Measurements from ENCODE around the gene PCDHGA7. TPM values are rescaled to one million over a fixed set of nuclear protein-coding genes. Genes with fewer than 3 reads are reported as not detected.
A peak's percentile ranks its signal among the peaks of the same experiment; 100 is the strongest.
"Not testable (repeated sequence)": the region's sequence is repeated elsewhere in the genome, so short reads cannot be mapped to it uniquely, and the experiment has no call there.

Gene PCDHGA7
- total RNA-seq, 1 donor from 2014 or later: 4.2 TPM

DNA sequence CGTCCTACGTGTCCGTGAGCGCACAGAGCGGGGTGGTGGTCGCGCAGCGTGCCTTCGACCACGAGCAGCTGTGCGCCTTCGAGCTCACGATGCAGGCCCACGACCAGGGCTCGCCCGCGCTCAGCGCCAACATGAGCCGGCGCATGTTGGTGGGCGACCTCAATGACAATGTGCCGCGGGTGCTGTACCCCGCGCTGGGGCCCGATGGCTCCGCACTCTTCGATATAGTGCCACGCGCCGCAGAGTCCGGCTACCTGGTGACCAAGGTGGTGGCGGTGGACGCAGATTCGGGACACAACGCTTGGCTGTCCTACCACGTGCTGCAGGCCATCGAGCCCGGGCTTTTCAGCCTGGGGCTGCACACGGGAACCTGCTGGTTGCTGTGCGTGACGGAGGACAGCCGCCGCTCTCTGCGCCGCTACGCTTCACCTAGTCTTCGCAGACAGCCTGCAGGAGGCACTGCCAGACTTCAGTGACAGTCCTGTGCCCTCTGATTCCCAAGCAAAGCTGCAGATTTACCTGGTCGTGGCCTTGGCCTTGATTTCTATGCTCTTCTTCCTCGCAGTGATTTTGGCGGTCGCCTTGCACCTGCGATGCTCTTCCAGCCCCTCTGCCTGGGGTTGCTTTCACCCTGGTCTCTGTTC is 45.4 kb downstream of the PCDHGA7 start:
- TF ChIP-seq, protein P1, sequence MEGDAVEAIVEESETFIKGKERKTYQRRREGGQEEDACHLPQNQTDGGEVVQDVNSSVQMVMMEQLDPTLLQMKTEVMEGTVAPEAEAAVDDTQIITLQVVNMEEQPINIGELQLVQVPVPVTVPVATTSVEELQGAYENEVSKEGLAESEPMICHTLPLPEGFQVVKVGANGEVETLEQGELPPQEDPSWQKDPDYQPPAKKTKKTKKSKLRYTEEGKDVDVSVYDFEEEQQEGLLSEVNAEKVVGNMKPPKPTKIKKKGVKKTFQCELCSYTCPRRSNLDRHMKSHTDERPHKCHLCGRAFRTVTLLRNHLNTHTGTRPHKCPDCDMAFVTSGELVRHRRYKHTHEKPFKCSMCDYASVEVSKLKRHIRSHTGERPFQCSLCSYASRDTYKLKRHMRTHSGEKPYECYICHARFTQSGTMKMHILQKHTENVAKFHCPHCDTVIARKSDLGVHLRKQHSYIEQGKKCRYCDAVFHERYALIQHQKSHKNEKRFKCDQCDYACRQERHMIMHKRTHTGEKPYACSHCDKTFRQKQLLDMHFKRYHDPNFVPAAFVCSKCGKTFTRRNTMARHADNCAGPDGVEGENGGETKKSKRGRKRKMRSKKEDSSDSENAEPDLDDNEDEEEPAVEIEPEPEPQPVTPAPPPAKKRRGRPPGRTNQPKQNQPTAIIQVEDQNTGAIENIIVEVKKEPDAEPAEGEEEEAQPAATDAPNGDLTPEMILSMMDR (IDR thresholded peaks at IDR 0.05): no peak
- peak overlapping the region in 1 of 2 donors; percentile 35 for H3K4me3 ChIP-seq
- peaks cover 97 to 100% of the 10 kb centered on the region in 2 donors for H3K9me3 ChIP-seq
- peaks cover 0 to 3% of the 10 kb centered on the region in 2 donors for H3K36me3 ChIP-seq
- DNase-seq (ENCODE audit: low spot score in 2 of 2): no peak
- H3K4me1 ChIP-seq: no peaks in the 10 kb centered on the region
- no peaks in the 10 kb centered on the region for H3K27me3 ChIP-seq
- intact Hi-C loops (cut with DNase I): no loop called here
- no peak overlapping the region for H3K27ac ChIP-seq

DNA sequence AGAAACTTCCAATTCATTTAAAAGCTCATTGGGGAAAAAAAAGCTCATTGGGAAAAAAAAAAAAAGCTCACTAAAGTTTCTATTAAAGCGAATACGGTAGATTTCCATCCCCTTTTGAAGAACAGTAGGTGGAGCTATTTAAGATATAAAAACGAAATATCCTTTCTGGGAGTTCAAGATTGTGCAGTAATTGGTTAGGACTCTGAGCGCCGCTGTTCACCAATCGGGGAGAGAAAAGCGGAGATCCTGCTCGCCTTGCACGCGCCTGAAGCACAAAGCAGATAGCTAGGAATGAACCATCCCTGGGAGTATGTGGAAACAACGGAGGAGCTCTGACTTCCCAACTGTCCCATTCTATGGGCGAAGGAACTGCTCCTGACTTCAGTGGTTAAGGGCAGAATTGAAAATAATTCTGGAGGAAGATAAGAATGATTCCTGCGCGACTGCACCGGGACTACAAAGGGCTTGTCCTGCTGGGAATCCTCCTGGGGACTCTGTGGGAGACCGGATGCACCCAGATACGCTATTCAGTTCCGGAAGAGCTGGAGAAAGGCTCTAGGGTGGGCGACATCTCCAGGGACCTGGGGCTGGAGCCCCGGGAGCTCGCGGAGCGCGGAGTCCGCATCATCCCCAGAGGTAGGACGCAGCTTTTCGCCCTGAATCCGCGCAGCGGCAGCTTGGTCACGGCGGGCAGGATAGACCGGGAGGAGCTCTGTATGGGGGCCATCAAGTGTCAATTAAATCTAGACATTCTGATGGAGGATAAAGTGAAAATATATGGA is 48.0 kb downstream of the PCDHGA7 start, which contains the start of gene PCDHGA12:
TSS of gene PCDHGA12 (plus strand) at position 176 of the 782 bp plus-strand sequence. CDS start at position 429, 253 bp downstream.
- H3K27ac ChIP-seq: no peak within 1 kb of the TSS
- intact Hi-C loops (cut with DNase I): no loop called here
- DNase-seq (ENCODE audit: low spot score in 2 of 2): no peak
- TF ChIP-seq, protein P1 (IDR thresholded peaks at IDR 0.05): peak in 2 of 3 experiments; percentile 4 to 27
- no peaks in the 10 kb centered on the region for H3K27me3 ChIP-seq
- peaks cover 96 to 100% of the 10 kb centered on the region in 2 donors for H3K9me3 ChIP-seq
- H3K4me1 ChIP-seq: no peaks in the 10 kb centered on the region
- H3K4me3 ChIP-seq: peak within 1 kb of the TSS; percentile 39 to 50
- peaks cover 0 to 3% of the 10 kb centered on the region in 2 donors for H3K36me3 ChIP-seq

- Histone ChIP-seq H3K9me3 (peaks cover 92 to 100% of the 10 kb centered on the region in 2 donors), H3K4me3 (peak overlapping the region; percentile 39 to 50), H3K36me3 (no peaks in the 10 kb centered on the region), H3K27me3 (no peaks in the 10 kb centered on the region), H3K4me1 (no peaks in the 10 kb centered on the region), H3K27ac (no peak overlapping the region)
- intact Hi-C loops (cut with DNase I): no loop called here
- TF ChIP-seq, protein P1 (IDR thresholded peaks at IDR 0.05): no peak
- DNase-seq (ENCODE audit: low spot score in 2 of 2): no peak
Observed at GRCh38 chr5:141431286-141431685, 48.7 kb downstream of the PCDHGA7 start.

- H3K4me3 ChIP-seq: peak overlapping the region in 1 of 2 donors; percentile 50
- H3K9me3 ChIP-seq: peaks cover 92 to 100% of the 10 kb centered on the region in 2 donors
- intact Hi-C loops (cut with DNase I): not testable (repeated sequence)
Observed at GRCh38 chr5:141432308-141432707, 49.8 kb downstream of the PCDHGA7 start.

DNA sequence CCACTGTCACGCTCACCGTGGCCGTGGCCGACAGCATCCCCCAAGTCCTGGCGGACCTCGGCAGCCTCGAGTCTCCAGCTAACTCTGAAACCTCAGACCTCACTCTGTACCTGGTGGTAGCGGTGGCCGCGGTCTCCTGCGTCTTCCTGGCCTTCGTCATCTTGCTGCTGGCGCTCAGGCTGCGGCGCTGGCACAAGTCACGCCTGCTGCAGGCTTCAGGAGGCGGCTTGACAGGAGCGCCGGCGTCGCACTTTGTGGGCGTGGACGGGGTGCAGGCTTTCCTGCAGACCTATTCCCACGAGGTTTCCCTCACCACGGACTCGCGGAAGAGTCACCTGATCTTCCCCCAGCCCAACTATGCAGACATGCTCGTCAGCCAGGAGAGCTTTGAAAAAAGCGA is 50.2 kb downstream of the PCDHGA7 start:
- H3K9me3 ChIP-seq: peaks cover 92 to 100% of the 10 kb centered on the region in 2 donors

More at GRCh38 chr5:141432308-141432707, 49.8 kb downstream of the PCDHGA7 start:
- not testable (repeated sequence) for DNase-seq (ENCODE audit: low spot score in 2 of 2); H3K27me3 ChIP-seq; H3K27ac ChIP-seq; H3K36me3 ChIP-seq; H3K4me1 ChIP-seq

GRCh38 chr5:141434006-141434405 is 51.5 kb downstream of the PCDHGA7 start:
- DNase-seq (ENCODE audit: low spot score in 2 of 2): no peak
- peaks cover 0 to 2% of the 10 kb centered on the region in 2 donors for H3K36me3 ChIP-seq
- H3K27ac ChIP-seq: no peak overlapping the region
- H3K4me3 ChIP-seq: no peak overlapping the region
- TF ChIP-seq, protein P1 (IDR thresholded peaks at IDR 0.05): no peak
- peaks cover 89 to 100% of the 10 kb centered on the region in 2 donors for H3K9me3 ChIP-seq
- intact Hi-C loops (cut with DNase I): no loop called here
- no peaks in the 10 kb centered on the region for H3K4me1 ChIP-seq
- no peaks in the 10 kb centered on the region for H3K27me3 ChIP-seq

More for the DNA sequence above, 50.2 kb downstream of the PCDHGA7 start:
- intact Hi-C loops (cut with DNase I); H3K27ac ChIP-seq; H3K4me3 ChIP-seq; DNase-seq (ENCODE audit: low spot score in 2 of 2); H3K36me3 ChIP-seq; H3K27me3 ChIP-seq; H3K4me1 ChIP-seq: not testable (repeated sequence)

Other genes starting within 250 kb of the PCDHGA7 start
- 61.8 TPM for gene PCDHB5, start 247.5 kb upstream of the PCDHGA7 start, total RNA-seq
- gene PCDHB6, start 232.7 kb upstream of the PCDHGA7 start, total RNA-seq: 1.5 TPM
- 7.6 TPM for gene PCDHB7, start 210.1 kb upstream of the PCDHGA7 start, total RNA-seq
- gene PCDHB8, start 205.0 kb upstream of the PCDHGA7 start, total RNA-seq: 0.11 TPM
- 18.3 TPM for gene PCDHB16, start 200.4 kb upstream of the PCDHGA7 start, total RNA-seq
- 1.9 TPM for gene PCDHB9, start 195.6 kb upstream of the PCDHGA7 start, total RNA-seq
- 0.21 TPM for gene PCDHB10, start 190.4 kb upstream of the PCDHGA7 start, total RNA-seq
- gene PCDHB11, start 183.1 kb upstream of the PCDHGA7 start, total RNA-seq: 7.1 TPM
- gene PCDHB12, start 174.0 kb upstream of the PCDHGA7 start, total RNA-seq: 19.7 TPM
- gene PCDHB13, start 168.8 kb upstream of the PCDHGA7 start, total RNA-seq: 6.7 TPM
- 10.6 TPM for gene PCDHB14, start 159.4 kb upstream of the PCDHGA7 start, total RNA-seq
- gene PCDHB15, start 137.3 kb upstream of the PCDHGA7 start, total RNA-seq: 2.9 TPM
- gene SLC25A2, start 78.7 kb upstream of the PCDHGA7 start, total RNA-seq: not detected
- gene TAF7, start 62.0 kb upstream of the PCDHGA7 start, total RNA-seq: 30.1 TPM
- not detected for gene PCDHGA1, start 52.2 kb upstream of the PCDHGA7 start, total RNA-seq
- gene PCDHGA2, start 44.0 kb upstream of the PCDHGA7 start, total RNA-seq: 4.9 TPM
- gene PCDHGA3, start 38.9 kb upstream of the PCDHGA7 start, total RNA-seq: 9.2 TPM
- 1.8 TPM for gene PCDHGB1, start 32.6 kb upstream of the PCDHGA7 start, total RNA-seq
- gene PCDHGA4, start 27.7 kb upstream of the PCDHGA7 start, total RNA-seq: 4.3 TPM
- 12.2 TPM for gene PCDHGB2, start 22.7 kb upstream of the PCDHGA7 start, total RNA-seq
- gene PCDHGA5, start 18.6 kb upstream of the PCDHGA7 start, total RNA-seq: 4.5 TPM
- gene PCDHGB3, start 12.5 kb upstream of the PCDHGA7 start, total RNA-seq: 14.4 TPM
- gene PCDHGA6, start 8.9 kb upstream of the PCDHGA7 start, total RNA-seq: 2.0 TPM
- gene PCDHGB4, start 5.0 kb downstream of the PCDHGA7 start, total RNA-seq: 3.6 TPM
- 3.2 TPM for gene PCDHGA8, start 9.9 kb downstream of the PCDHGA7 start, total RNA-seq
- gene PCDHGB5, start 15.2 kb downstream of the PCDHGA7 start, total RNA-seq: 19.6 TPM
- gene PCDHGA9, start 20.0 kb downstream of the PCDHGA7 start, total RNA-seq: 3.2 TPM
- 3.9 TPM for gene PCDHGB6, start 25.3 kb downstream of the PCDHGA7 start, total RNA-seq
- 4.4 TPM for gene PCDHGA10, start 30.2 kb downstream of the PCDHGA7 start, total RNA-seq
- gene PCDHGB7, start 34.9 kb downstream of the PCDHGA7 start, total RNA-seq: 10.2 TPM
- 5.3 TPM for gene PCDHGA11, start 38.3 kb downstream of the PCDHGA7 start, total RNA-seq
- 18.5 TPM for gene PCDHGA12, start 47.8 kb downstream of the PCDHGA7 start, total RNA-seq
- 51.4 TPM for gene PCDHGC3, start 93.2 kb downstream of the PCDHGA7 start, total RNA-seq
- 59.3 TPM for gene PCDHGC4, start 102.3 kb downstream of the PCDHGA7 start, total RNA-seq
- gene PCDHGC5, start 106.3 kb downstream of the PCDHGA7 start, total RNA-seq: 0.11 TPM
- 65.8 TPM for gene DIAPH1, start 236.3 kb downstream of the PCDHGA7 start, total RNA-seq

All from ascending aorta (tissue), 2 donors.